GM18867 (cell line): ENCODE results near the gene GALNT10.
A peak's percentile ranks its signal among the peaks of the same experiment; 100 is the strongest.

Experiments used
- ATAC-seq: cut with Tn5 transposase; IDR thresholded peaks from one replicate; pipeline ENCODE4 v1.9.1; 2021; ENCODE audit warnings: mild to moderate bottlenecking, moderate library complexity; ENCODE audit not compliant: unreplicated experiment

Gene GALNT10

DNA sequence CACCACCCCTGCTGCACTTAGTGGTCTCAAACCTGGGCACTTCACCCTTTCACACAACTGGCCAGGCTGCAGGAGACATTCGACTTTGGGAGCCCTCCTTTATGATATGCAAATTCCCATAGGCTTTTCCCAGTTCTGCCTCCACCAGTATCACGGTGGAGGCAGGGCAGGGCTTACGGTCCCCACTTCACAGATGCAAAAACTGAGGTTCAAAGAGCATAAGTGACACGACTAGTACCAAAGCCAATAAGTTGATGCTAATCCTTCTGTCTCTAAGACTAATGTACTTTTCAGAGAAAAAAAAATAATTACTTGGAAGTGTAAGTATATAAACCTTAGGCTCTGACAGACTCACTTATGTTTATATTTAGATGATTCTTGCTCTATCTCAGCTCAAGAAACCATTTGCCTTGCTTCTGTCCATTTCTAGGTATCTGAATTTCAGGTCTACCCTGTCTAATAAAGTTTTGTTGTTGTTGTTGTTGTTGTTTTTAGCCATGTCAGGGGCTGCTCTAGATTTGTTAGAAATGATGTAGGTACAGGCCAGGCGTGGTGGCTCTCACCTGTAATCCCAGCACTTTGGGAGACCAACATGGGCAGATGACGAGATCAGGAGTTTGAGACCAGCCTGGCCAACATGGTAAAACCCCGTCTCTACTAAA, 10.7 kb downstream of the GALNT10 start:
- no peak for ATAC-seq

DNA sequence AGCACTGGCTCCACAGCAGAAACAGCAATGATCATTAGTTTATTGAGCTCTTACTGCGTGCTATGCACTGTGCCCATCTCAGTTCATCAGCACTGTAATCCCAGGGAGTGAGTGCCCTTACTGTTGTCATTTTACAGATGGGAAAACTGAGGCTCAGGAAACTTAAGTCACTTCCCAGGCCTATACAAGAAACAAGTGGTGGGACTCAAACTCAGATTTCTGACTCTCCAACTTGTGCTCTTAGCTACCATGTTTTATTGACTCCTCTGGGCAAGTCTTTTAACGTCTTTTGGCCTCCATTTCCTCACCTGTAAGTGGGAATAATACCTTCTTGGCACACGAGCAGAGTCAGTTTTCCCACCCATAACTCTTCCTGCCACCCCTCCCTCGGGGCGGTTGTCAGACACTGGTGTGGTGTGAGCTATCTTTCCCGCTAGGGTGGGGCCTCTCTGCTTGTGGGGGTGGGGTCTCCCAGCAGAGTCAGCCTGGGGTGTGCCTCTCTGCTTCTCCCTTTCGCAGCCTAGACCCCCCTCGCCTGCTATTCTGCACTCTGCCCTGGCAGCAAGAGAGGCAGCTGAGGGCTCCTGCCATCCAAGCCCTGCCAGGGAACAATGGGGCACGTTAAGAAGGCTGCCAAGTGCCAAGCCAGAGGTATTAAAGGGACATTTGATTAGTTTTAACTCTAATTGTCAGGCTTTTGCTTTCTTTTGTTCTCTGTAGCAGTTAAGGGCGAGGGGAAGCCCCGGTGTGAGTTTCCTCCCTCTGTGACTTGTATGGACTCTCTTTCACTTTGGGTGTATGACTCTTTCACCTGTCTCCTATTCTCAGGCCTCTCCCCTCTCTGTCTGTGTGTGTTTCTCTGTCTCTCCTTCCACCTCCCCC, 12.1 kb downstream of the GALNT10 start:
- ATAC-seq = peak; percentile 96

DNA sequence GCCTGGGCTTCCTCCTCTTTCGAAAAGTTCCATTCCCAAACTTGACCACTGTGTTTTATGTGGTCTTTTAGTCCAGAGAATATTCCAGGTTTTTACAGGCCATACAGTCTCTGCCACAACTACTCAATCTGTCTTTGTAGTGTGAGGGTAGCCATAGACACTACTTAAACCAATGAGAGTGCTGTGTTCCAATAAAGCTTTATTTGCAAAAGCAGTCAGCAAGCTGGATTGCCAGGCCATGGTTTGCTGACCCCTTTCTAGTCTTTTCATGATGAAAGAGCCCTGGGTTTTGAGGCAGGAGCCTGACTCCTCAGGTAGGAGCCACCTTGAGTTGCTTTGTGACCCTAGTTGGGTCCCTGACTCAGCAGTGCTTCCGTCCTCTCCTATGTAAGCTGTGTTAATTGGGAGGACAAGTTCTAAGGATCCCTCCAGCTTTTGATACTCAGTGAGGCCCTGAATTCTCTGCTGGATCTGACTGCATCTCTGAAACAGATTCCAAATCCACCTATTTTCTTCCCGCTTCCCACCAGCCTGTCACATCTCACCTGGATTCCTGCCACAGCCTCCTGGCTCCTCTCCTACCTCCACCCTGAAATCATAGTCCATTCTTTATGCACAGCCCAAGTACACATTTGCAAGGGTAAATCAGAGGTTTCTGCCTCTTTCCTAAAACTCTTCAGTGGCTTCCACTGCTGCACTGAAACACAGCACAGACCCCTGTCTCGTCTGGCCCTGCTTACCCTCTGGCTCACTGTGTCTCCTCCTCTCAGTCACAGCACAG, 13.5 kb downstream of the GALNT10 start:
- ATAC-seq = no peak

DNA sequence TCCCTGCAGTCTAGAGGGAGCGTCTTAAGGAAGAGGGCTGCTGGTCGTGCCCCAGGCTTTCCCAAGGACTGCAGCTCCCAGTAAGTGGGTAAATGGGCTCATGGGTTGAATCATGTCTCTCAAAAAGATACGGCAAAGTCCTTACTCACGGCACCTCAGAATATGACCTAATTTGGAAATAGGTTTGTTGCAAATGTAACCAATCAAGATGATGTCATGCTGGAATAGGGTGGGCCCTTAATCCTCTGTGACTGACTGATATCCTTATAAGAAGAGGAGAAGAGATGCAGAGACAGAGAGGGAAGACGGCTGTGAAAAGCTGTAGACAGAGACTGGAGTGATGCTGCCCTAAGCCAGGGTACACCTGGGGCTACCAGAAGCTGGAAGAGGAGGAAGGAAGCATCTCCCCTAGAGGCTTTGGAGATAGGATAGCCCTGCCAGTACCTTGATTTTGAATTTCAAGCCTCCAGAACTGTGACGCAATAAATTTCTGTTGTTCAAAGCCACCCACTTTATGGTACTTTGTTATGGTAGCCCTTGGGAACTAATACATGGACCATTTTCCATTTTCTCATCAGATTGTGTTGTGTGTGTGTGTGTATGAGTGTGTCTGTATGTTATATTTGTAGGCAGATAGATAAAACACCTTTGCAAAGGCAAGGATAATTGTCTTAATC, 15.0 kb downstream of the GALNT10 start:
- ATAC-seq = no peak

DNA sequence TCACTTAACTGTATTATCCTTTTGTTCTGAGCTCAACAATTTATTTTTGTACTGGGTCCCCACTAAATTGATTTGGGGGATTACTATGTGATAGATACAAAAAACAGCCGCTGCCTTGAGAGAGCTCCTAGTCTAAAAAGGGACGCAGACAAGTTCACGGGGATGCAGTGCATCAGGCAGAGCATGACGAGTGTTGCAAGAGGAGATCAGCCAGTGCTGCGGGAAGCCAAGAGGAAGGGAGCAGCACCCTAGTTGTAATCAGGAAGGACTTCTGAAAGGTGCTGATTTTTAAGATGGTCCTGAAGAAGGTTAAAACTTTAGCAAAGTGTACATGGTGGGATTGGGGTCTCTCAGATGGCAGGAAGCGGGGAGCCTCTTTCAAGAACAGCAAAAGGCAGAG, 15.8 kb downstream of the GALNT10 start:
- ATAC-seq = no peak

DNA sequence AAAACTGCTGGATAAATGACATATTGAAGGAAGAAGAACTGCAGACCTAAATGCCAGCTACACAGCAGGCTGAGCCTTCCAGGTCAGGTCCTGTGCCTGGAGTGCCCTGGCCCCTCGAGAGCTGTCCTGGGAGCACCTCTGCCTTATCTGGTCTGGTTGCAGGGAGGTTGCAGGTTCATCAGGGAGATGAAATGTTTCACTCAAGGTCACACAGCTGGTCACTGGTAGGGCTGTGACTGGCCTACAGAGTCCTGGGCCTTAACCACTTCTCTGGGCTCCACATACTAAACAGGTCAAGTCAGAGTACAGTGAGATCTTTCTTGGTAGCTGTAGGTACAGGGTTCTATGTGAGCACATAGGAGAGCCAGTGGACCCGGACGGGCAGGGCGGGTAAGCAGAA, 16.7 kb downstream of the GALNT10 start:
- ATAC-seq = no peak

DNA sequence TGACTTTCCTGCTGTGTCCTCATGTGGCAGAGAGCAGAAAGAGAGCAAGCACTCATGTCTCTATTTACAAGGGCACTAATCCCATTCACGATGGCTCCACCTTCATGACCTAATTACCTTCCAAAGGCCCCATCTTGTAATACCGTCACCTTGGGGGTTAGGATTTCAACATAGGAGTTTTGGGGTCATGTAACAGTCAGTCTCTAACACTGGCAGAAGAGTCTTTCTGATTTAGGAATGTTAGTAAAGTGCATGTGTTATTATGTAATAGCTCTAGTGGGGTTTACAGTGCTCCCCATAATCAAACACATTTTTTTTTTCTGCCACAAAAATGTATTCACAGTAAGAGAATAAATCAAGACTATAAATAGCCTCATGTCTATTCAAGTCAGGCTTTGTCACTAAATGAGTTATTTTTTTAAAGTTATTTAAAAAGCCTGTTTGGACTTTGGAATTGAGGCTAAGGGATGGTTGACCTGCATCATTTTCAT, 19.1 kb downstream of the GALNT10 start:
- ATAC-seq = no peak

DNA sequence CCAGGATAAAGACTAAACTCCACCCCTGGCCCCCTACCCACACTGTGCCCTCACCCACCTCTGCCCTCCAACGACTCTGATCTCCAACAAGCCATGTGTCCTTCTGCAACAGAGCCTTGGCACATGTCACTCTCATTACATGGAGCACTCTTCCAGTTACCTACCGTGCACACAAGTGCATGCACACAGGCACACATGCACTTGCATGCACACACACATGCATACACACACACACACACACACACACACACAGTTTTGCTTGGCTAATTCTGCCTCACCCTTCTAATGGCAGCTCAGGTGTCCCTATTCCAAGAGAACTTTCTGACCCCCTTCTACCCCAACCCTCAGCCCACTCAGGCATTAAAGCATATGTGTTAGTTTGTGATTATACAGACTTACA, 19.6 kb downstream of the GALNT10 start:
- no peak for ATAC-seq

DNA sequence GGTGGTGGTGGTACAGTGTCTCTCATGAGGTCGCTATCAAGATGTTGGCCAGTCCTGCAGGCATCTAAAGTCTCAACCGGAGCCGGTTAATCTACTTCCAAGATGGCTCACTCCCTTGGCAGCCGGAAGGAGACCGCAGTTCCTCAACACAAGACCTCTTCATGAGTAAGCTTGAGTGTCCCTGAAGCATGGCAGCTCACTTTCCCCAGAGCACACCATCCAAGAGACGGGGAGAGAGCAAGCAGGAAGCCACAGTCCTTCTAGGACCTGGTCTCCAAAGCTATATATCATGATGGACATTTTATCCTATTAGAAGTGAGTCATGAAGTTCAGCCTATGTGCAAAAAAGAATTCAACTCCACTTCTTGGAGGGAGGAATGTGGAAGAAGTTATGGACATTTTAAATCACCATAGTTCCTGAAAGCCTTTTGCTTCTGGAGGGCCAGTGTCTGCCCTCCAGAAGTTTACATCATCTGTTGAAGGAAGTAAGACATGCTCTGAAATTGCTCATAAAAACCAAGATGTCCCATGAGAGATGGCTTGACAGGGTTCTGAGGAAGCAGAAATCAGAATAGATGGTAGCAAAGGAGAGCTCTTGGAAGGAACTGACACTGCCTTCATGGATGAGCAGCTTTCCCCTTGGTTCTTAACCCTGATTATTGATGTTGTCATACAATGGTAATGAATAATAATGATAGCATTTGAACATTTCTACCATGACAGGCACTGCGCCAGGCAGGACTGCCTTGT, 21.3 kb downstream of the GALNT10 start:
- no peak for ATAC-seq

DNA sequence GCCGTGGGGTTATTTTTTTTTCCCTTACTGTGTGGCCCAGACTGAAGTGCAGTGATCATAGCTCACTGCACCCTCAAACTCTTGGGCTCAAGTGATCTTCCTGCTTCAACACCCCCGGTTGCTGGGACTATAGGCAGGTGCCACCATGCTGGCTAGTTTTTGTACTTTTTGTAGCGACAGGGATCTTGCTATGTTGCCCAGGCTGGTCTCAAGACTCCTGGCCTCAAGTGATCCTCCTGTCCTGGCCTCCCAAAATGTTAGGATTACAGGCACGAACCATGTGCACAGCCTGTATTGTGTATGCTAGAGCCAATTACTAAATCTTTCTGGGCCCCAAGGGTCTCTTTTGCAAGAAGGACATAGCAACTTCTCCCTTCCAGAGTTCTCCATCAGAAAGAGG, 23.1 kb downstream of the GALNT10 start:
- no peak for ATAC-seq

DNA sequence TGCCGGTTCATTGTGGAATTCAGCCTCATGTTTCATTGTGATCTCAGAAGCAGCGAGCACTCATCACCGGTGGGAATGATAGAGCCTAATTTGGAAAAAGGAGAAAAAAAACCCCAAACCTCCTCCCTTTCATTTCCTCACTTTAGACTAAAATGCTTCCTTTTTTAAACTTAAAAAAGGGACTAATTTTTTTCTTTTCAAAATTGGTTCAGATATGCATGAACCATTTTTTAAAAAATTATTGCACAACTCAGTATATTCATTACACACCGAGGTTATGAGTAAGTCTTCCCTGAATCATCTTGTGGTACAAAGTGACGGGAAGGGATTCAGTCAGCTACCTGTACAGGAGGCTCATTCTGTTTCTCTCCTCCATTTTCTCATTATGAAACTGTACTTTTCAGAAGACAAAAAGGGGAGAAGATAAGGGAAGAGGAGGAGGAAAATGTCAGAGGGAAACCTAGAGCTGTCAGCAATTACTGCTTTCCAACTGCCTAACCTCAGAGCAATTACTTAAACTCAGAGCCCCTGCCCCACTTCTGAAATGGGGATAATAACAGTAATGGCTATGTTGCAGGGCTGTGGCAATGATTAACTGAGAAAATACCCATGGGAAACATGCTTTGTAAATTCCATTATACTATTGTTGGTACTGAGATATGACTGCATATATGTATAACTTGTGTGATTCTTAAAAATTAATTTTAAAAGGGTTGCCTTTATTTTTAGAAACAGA, 24.0 kb downstream of the GALNT10 start:
- peak; percentile 81 for ATAC-seq

DNA sequence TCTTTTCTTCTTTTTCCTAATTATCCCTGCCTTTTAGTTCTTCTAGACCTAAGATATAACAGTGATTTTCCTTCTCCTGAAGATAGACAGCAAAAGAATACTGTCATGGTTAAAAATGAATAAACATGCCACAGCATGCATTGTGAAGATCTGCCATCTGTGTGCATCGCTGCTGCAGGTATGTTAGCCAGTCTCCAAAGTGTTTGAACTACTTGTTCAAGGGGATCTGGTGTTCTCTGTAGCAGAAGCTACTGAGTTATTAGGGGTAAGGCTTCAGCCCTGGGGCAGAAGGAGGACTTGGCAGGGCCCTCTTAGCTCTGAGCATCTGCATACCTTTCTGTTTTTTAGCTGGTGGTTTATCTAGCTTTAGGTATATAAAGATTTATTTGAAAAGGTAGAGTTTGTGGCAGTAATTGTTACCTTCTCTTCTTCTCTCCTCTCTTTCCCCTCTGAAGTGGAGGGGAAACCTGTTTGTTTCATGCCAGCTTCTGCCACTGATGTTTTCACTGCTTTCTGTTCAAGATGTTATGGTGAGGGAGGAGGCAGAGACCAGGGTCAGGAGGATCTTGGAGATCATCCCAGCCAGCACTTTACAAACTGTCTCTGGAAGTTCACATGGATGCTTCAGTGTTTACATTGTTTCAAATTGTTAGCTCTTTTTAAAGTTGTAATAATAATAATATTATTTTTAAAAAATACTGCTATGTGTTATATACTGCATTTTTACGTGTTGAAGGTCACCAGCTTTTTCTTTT, 25.2 kb downstream of the GALNT10 start:
- no peak for ATAC-seq

DNA sequence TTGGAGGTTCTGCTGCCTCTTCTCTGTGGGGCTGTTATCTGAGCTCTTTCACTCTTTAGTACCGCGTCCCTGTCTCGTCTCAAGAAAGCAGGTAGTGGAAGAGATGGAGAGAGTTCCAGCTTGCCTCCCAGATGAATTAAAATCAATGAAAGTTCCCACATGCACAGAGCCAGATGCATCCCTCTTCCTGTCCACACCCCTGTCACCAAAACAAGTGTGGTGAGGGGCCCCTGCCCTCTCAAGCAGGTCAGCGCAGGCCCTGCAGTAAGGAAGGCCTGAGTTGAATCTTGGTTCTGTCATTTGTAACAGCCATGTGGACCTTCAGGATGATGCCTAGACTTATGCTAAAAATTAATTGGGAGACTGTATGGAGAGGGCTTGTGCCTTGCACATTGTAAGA, 26.9 kb downstream of the GALNT10 start:
- no peak for ATAC-seq

DNA sequence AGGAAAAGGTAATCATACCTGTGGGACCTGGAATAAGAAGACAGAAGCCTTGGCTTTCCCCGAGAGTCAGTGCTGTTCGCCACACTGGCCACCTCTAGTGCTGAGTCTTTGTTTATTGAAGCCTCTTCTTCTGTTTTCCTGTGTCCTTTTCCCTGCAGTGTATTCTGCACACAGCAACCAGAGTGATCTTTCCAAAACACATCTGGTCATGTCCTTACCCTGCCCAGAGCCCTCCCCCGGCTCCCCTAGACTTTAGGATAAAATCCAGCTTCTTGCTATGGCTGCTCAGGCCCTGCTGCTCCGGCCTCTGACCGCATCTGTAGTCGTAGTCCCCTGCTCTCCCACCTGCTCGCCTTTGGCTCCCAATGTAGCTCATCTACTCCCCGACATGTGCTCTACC, 28.3 kb downstream of the GALNT10 start:
- ATAC-seq = no peak

DNA sequence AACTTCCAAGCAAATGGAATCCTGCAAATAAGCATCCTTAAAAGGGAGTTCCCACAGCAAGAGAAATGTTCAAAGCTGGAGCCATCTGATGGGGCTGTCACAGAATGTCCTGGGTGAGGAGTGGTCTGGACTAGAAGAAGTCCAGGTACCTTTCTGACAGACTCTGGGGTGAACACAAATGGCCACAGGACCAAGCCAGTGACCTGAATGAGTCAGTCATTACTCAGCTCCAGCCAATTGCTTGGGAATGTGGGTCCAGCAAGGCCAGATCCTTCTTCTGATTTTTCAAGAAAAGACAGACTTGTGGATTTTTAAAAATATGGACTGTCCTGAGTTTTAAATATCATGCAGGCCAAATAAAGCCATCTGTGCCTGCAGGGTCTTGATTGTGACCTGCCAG, 30.1 kb downstream of the GALNT10 start:
- ATAC-seq = no peak

DNA sequence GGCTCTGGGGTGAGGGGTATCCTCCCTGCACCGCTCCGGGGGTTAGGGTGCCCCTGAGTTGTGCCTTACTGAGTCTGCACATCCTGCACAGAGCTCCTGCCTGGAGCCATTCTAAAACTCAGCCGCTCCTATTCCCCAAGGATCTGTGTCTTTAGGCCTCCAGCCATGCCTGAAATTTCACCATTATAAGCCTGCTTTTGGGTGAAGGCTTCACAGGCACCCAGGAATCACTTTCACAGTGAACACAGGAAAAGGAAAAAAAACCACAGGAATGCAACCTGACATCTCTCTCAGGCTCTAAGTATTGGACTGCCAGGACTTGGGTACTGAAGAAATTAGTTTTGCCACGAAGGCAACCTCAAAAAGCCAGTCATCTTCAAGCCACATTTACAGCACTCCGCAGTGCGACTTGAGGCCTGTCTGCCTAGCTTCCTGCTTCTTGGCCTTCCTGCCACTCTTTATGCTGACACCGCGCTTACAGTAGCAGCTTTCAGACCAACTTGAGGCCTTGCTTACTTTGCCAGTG, 30.9 kb downstream of the GALNT10 start:
- ATAC-seq = no peak

DNA sequence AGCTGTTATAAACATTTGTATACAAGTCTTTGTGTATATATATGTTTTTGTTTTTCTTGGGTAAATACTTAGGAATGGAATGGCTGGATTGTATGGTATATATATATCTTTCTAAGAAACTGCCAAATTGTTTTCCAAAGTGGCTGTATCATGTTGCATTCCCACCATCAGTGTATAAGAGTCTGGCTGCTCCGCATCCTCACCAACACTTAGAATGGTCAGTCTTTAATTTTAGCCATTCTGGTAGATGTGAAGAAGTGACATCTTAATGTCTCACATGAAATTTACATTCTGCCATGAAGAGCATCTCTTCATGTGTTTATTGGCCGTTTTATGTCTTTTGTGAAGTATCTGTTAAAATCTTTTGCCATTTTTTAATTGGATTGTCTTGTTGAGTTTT, 31.9 kb downstream of the GALNT10 start:
- no peak for ATAC-seq

DNA sequence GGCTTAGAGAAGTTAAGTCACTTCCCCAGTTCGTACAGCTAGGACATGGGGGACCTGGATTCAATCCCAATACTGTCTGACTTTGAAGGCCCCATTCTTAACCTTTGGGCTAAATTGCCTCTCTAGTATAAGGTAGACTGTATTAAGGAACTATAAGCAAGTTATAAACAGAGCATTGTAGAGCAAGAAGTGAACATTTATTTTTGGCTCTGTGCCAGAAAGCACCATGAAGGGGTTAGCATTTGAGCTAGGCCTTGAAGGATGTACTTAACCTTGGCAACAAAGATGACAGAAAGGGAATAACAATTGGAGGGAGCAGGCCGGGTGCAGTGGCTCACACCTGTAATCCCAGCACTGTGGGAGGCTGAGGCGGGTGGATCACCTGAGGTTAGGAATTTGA, 32.8 kb downstream of the GALNT10 start:
- no peak for ATAC-seq

DNA sequence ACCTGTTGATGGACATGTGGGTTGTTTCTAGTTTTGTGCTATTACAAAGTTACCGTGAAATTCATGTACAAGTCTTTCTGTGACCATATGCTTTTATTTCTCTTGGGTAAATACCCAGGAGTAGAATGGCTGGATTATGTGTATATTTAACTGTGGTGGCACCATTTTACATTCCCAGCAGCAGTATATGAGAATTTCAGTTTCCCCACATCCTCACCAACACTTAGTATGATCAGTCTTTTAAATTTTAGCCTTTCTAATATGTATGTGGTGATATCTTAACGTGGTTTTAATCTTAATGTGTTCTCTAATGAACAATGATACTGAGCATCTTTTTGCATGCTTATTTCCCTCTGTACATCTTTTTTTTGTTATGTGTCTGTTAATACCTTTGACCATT, 36.6 kb downstream of the GALNT10 start:
- no peak for ATAC-seq
